PFSK-1 (cell line): ENCODE measurements around the gene PTPMT1.

ENCODE experiments used
- FOXP2 ChIP-seq: optimal IDR thresholded peaks from 2 replicates; pipeline ENCODE3; 2011; ENCODE audit warnings: borderline replicate concordance, control low read depth, inconsistent platforms; ENCODE audit not compliant: insufficient read depth; ENCODE audit errors: extremely low read length, extremely low read depth
- POLR2AphosphoS5 ChIP-seq: IDR thresholded peaks from 2 replicates; pipeline ENCODE4 v1.6.1; 2012; ENCODE audit warnings: low read depth, mild to moderate bottlenecking, control low read depth, low read length, moderate library complexity
- REST ChIP-seq, 2 experiments: IDR thresholded peaks; 2 replicates each; pipeline versions ENCODE4 v1.6.1 to v1.8.0; 2011 to 2012; ENCODE audit warnings: low read depth in 2 of 2, low read length in 2 of 2, control low read depth in 1 of 2, inconsistent platforms in 1 of 2, mild to moderate bottlenecking in 1 of 2, moderate library complexity in 1 of 2; ENCODE audit not compliant: insufficient read depth in 1 of 2
- SIN3A ChIP-seq: IDR thresholded peaks from 2 replicates; pipeline ENCODE4 v1.6.1; 2012; ENCODE audit warnings: mild to moderate bottlenecking, low read length, moderate library complexity, borderline replicate concordance; ENCODE audit not compliant: insufficient read depth
- TAF1 ChIP-seq: IDR thresholded peaks from 2 replicates; pipeline ENCODE4 v1.6.1; 2012; ENCODE audit warnings: low read length, control low read depth, borderline replicate concordance; ENCODE audit not compliant: insufficient read depth

PTPMT1 gene

GRCh38 chr11:47589977-47590861 lies 24.8 kb downstream of the PTPMT1 start:
- TF ChIP-seq REST (IDR thresholded peaks at IDR 0.05; ENCODE audit: insufficient read depth in 1 of 2, low read depth in 2 of 2, low read length in 2 of 2) (no peak), POLR2AphosphoS5 (no peak)

GRCh38 chr11:47591764-47592163 lies 26.4 kb downstream of the PTPMT1 start:
- TF ChIP-seq POLR2AphosphoS5 (no peak), TAF1 (no peak), REST (IDR thresholded peaks at IDR 0.05; ENCODE audit: insufficient read depth in 1 of 2, low read depth in 2 of 2, low read length in 2 of 2) (no peak)

- no peak for TF ChIP-seq POLR2AphosphoS5
- TF ChIP-seq FOXP2: no peak
- TF ChIP-seq TAF1: no peak
- TF ChIP-seq REST (IDR thresholded peaks at IDR 0.05; ENCODE audit: insufficient read depth in 1 of 2, low read depth in 2 of 2, low read length in 2 of 2): no peak
- no peak for TF ChIP-seq SIN3A
Measured at GRCh38 chr11:47592251-47592650, 26.9 kb downstream of the PTPMT1 start.

GRCh38 chr11:47592970-47593369 lies 27.6 kb downstream of the PTPMT1 start:
- TF ChIP-seq REST (IDR thresholded peaks at IDR 0.05; ENCODE audit: insufficient read depth in 1 of 2, low read depth in 2 of 2, low read length in 2 of 2) (no peak), FOXP2 (no peak)

GRCh38 chr11:47593492-47593933 lies 28.1 kb downstream of the PTPMT1 start:
- no peak for TF ChIP-seq FOXP2
- no peak for TF ChIP-seq SIN3A
- TF ChIP-seq POLR2AphosphoS5: no peak
- TF ChIP-seq REST (IDR thresholded peaks at IDR 0.05; ENCODE audit: insufficient read depth in 1 of 2, low read depth in 2 of 2, low read length in 2 of 2): no peak
- TF ChIP-seq TAF1: no peak
